Fibroblast of lung (primary cell): ENCODE measurements around the gene LRRC26. TPM values are rescaled to one million over a fixed set of nuclear protein-coding genes. Genes with fewer than 3 reads are reported as not detected.
A peak's percentile ranks its signal among the peaks of the same experiment; 100 is the strongest.

ENCODE experiments used
- DNase-seq, 2 donors: peaks; one replicate each; pipeline versions ENCODE4 v3.0.0 to v3.0.0-alpha.2; 2010; ENCODE audit warnings: low read depth in 2 of 2
- H2AFZ ChIP-seq: 2 replicates; pipeline ENCODE4 v1.5.1; 2012; ENCODE audit warnings: low read length, control low read depth, inconsistent platforms
- H3K27ac ChIP-seq: 2 replicates; pipeline ENCODE4 v1.5.1; 2011; ENCODE audit warnings: low read length, control low read depth; ENCODE audit not compliant: insufficient read depth
- H3K27me3 ChIP-seq: 2 replicates; pipeline ENCODE4 v1.5.1; 2011; ENCODE audit warnings: mild to moderate bottlenecking, low read length; ENCODE audit not compliant: control insufficient read depth, insufficient read depth
- H3K36me3 ChIP-seq: 2 replicates; pipeline ENCODE4 v1.5.1; 2011; ENCODE audit warnings: low read length; ENCODE audit not compliant: control insufficient read depth, insufficient read depth
- H3K4me1 ChIP-seq: 2 replicates; pipeline ENCODE4 v1.5.1; 2011; ENCODE audit warnings: low read length; ENCODE audit not compliant: control insufficient read depth, insufficient read depth; ENCODE audit errors: extremely low read depth
- H3K4me2 ChIP-seq: 2 replicates; pipeline ENCODE4 v1.5.1; 2011; ENCODE audit warnings: low read length, control low read depth; ENCODE audit not compliant: insufficient read depth; ENCODE audit errors: extremely low read depth
- H3K4me3 ChIP-seq, 4 experiments: fragments of 200-600 bp in 1 of 4; sonication (generic) in 1 of 4; replicated peaks in 1 of 4; 2 replicates each; pipeline ENCODE4 v1.5.1; 2011 to 2016; ENCODE audit warnings: low read length in 4 of 4, low read depth in 3 of 4, mild to moderate bottlenecking in 3 of 4, control low read depth in 2 of 4, inconsistent platforms in 1 of 4, mixed read lengths in 1 of 4; ENCODE audit not compliant: insufficient read depth in 1 of 4; ENCODE audit errors: control extremely low read depth in 1 of 4
- H3K79me2 ChIP-seq: 2 replicates; pipeline ENCODE4 v1.5.1; 2012; ENCODE audit warnings: mild to moderate bottlenecking, low read length, inconsistent platforms; ENCODE audit not compliant: control insufficient read depth, insufficient read depth
- H3K9ac ChIP-seq: 2 replicates; pipeline ENCODE4 v1.5.1; 2011; ENCODE audit warnings: mild to moderate bottlenecking, low read length, control low read depth; ENCODE audit not compliant: insufficient read depth
- H3K9me3 ChIP-seq: 2 replicates; pipeline ENCODE4 v1.5.1; 2012; ENCODE audit warnings: low read depth, low read length; ENCODE audit not compliant: control insufficient read depth, insufficient read depth
- H4K20me1 ChIP-seq: 2 replicates; pipeline ENCODE4 v1.5.1; 2011; ENCODE audit warnings: low read length; ENCODE audit not compliant: control insufficient read depth, insufficient read depth; ENCODE audit errors: extremely low read depth
- EZH2 ChIP-seq: IDR thresholded peaks from 2 replicates; pipeline ENCODE4 v1.5.1; 2012; ENCODE audit warnings: low read length, control low read depth, mild to moderate bottlenecking; ENCODE audit errors: missing control alignments
- polyA plus RNA-seq, 2 donors: library from polyadenylated mRNA; depleted of rRNA in 1 of 2; stranded (reverse) in 1 of 2; unstranded in 1 of 2; fragments of >200 nt; gene quantifications; 2 replicates each; pipeline ENCODE4 v1.2.1, GENCODE V29; 2011 to 2012; ENCODE audit warnings: missing spikeins in 1 of 2
- total RNA-seq: library from RNA; depleted of rRNA; stranded (reverse); fragments of >200 nt; gene quantifications from 2 replicates; pipeline ENCODE4 v1.2.1, GENCODE V29; 2014
- TF ChIP-seq, protein P1 (sequence below), 2 donors: IDR thresholded peaks in 1 of 2; conservative IDR thresholded peaks in 1 of 2; 1 replicate in 1 of 2; 2 replicates in 1 of 2; pipeline ENCODE4 v1.5.1; 2011 to 2012; ENCODE audit warnings: low read length in 2 of 2, control low read depth in 1 of 2, inconsistent platforms in 1 of 2, low read depth in 1 of 2, mild to moderate bottlenecking in 1 of 2

LRRC26 gene
- total and polyA plus RNA-seq, 2 donors (not counting 1 experiment from before 2014, with no cell fraction given): not detected

GRCh38 chr9:137168573-137168903 is 1.3 kb downstream of the LRRC26 start:
- TF ChIP-seq, protein P1, sequence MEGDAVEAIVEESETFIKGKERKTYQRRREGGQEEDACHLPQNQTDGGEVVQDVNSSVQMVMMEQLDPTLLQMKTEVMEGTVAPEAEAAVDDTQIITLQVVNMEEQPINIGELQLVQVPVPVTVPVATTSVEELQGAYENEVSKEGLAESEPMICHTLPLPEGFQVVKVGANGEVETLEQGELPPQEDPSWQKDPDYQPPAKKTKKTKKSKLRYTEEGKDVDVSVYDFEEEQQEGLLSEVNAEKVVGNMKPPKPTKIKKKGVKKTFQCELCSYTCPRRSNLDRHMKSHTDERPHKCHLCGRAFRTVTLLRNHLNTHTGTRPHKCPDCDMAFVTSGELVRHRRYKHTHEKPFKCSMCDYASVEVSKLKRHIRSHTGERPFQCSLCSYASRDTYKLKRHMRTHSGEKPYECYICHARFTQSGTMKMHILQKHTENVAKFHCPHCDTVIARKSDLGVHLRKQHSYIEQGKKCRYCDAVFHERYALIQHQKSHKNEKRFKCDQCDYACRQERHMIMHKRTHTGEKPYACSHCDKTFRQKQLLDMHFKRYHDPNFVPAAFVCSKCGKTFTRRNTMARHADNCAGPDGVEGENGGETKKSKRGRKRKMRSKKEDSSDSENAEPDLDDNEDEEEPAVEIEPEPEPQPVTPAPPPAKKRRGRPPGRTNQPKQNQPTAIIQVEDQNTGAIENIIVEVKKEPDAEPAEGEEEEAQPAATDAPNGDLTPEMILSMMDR (conservative IDR thresholded peaks at IDR 0.05 in 1 of 2, IDR thresholded peaks at IDR 0.05 in 1 of 2; ENCODE audit: low read depth in 1 of 2, low read length in 2 of 2): no peak
- peak; percentile 24 for TF ChIP-seq EZH2
- H3K9ac ChIP-seq: no peak overlapping the region
- H3K27ac ChIP-seq: no peak overlapping the region
- no peaks in the 10 kb centered on the region for H3K4me1 ChIP-seq
- no peaks in the 10 kb centered on the region for H3K36me3 ChIP-seq
- H3K79me2 ChIP-seq: no peaks in the 10 kb centered on the region
- no peak overlapping the region for H3K4me2 ChIP-seq
- peaks cover 41% of the 10 kb centered on the region for H3K27me3 ChIP-seq
- H4K20me1 ChIP-seq: no peaks in the 10 kb centered on the region
- no peaks in the 10 kb centered on the region for H3K9me3 ChIP-seq
- H2AFZ ChIP-seq: no peak overlapping the region
- DNase-seq: no peak
- no peak overlapping the region for H3K4me3 ChIP-seq

- TF ChIP-seq, protein P1 (conservative IDR thresholded peaks at IDR 0.05 in 1 of 2, IDR thresholded peaks at IDR 0.05 in 1 of 2; ENCODE audit: low read depth in 1 of 2, low read length in 2 of 2): no peak
- TF ChIP-seq EZH2: peak; percentile 81
- Histone ChIP-seq H4K20me1 (no peaks in the 10 kb centered on the region), H2AFZ (no peak overlapping the region), H3K4me3 (no peak overlapping the region), H3K9ac (no peak overlapping the region), H3K79me2 (no peaks in the 10 kb centered on the region), H3K27ac (no peak overlapping the region), H3K9me3 (no peaks in the 10 kb centered on the region), H3K36me3 (no peaks in the 10 kb centered on the region), H3K27me3 (peaks cover 46% of the 10 kb centered on the region), H3K4me2 (no peak overlapping the region), H3K4me1 (no peaks in the 10 kb centered on the region)
- DNase-seq: peak in 1 of 2 donors; percentile 39
These were observed 1.9 kb downstream of the LRRC26 start for GRCh38 chr9:137167747-137168572.

- H3K27ac ChIP-seq: no peak overlapping the region
- no peaks in the 10 kb centered on the region for H3K79me2 ChIP-seq
- H3K9ac ChIP-seq: no peak overlapping the region
- H3K9me3 ChIP-seq: no peaks in the 10 kb centered on the region
- no peak for DNase-seq
- H3K4me1 ChIP-seq: no peaks in the 10 kb centered on the region
- H2AFZ ChIP-seq: no peak overlapping the region
- no peak overlapping the region for H3K4me2 ChIP-seq
- no peaks in the 10 kb centered on the region for H4K20me1 ChIP-seq
- no peak overlapping the region for H3K4me3 ChIP-seq
- no peak for TF ChIP-seq EZH2
- TF ChIP-seq, protein P1 (conservative IDR thresholded peaks at IDR 0.05 in 1 of 2, IDR thresholded peaks at IDR 0.05 in 1 of 2; ENCODE audit: low read depth in 1 of 2, low read length in 2 of 2): no peak
- H3K27me3 ChIP-seq: peaks cover 50% of the 10 kb centered on the region
- H3K36me3 ChIP-seq: no peaks in the 10 kb centered on the region
These were observed 2.5 kb downstream of the LRRC26 start for GRCh38 chr9:137167277-137167746.
